Trophoblast cell (in vitro differentiated cells and primary cell): ENCODE measurements around the gene SPATA1.

ENCODE experiments used
- DNase-seq, 2 donors: peaks; one replicate each; pipeline ENCODE4 v3.0.0-alpha.2; 2016
- H2AFZ ChIP-seq: 2 replicates; pipeline ENCODE4 v1.6.1; 2013; ENCODE audit warnings: low read length, moderate library complexity, mild to moderate bottlenecking; ENCODE audit not compliant: insufficient read depth, poor library complexity
- H2AK5ac ChIP-seq: 2 replicates; pipeline ENCODE4 v1.6.1; 2013; ENCODE audit warnings: mild to moderate bottlenecking, low read length
- H2BK120ac ChIP-seq: 2 replicates; pipeline ENCODE4 v1.6.1; 2013; ENCODE audit warnings: low read length, mild to moderate bottlenecking, moderate library complexity; ENCODE audit not compliant: insufficient read depth, poor library complexity
- H2BK12ac ChIP-seq: 2 replicates; pipeline ENCODE4 v1.6.1; 2013; ENCODE audit warnings: mild to moderate bottlenecking, low read length, moderate library complexity
- H2BK5ac ChIP-seq: 2 replicates; pipeline ENCODE4 v1.6.1; 2013; ENCODE audit warnings: low read length, low read depth, moderate library complexity, mild to moderate bottlenecking; ENCODE audit not compliant: poor library complexity
- H3K14ac ChIP-seq: 2 replicates; pipeline ENCODE4 v1.6.1; 2013; ENCODE audit warnings: mild to moderate bottlenecking, low read length
- H3K18ac ChIP-seq: 2 replicates; pipeline ENCODE4 v1.6.1; 2013; ENCODE audit warnings: mild to moderate bottlenecking, low read length
- H3K23ac ChIP-seq: 2 replicates; pipeline ENCODE4 v1.6.1; 2013; ENCODE audit warnings: low read length
- H3K27ac ChIP-seq: 2 replicates; pipeline ENCODE4 v1.5.1; 2013; ENCODE audit warnings: low read depth, mild to moderate bottlenecking, inconsistent platforms, low read length, moderate library complexity
- H3K27me3 ChIP-seq: 2 replicates; pipeline ENCODE4 v1.6.1; 2013; ENCODE audit warnings: inconsistent platforms, mild to moderate bottlenecking, low read length, moderate library complexity; ENCODE audit not compliant: insufficient read depth
- H3K36me3 ChIP-seq, 2 experiments: 1 replicate in 1 of 2; 2 replicates in 1 of 2; pipeline ENCODE4 v1.6.1; 2013; ENCODE audit warnings: low read length in 2 of 2, mild to moderate bottlenecking in 2 of 2, moderate library complexity in 1 of 2; ENCODE audit not compliant: insufficient read depth in 2 of 2, control insufficient read depth in 1 of 2
- H3K4ac ChIP-seq: 2 replicates; pipeline ENCODE4 v1.6.1; 2013; ENCODE audit warnings: low read depth, mild to moderate bottlenecking, low read length, moderate library complexity
- H3K4me1 ChIP-seq, 2 experiments: 1 replicate in 1 of 2; 2 replicates in 1 of 2; pipeline ENCODE4 v1.6.1; 2013; ENCODE audit warnings: low read length in 2 of 2, mild to moderate bottlenecking in 2 of 2, moderate library complexity in 1 of 2; ENCODE audit not compliant: insufficient read depth in 2 of 2, control insufficient read depth in 1 of 2
- H3K4me2 ChIP-seq: 2 replicates; pipeline ENCODE4 v1.6.1; 2013; ENCODE audit warnings: inconsistent platforms, mild to moderate bottlenecking, low read length, moderate library complexity
- H3K4me3 ChIP-seq: 2 replicates; pipeline ENCODE4 v1.5.1; 2013; ENCODE audit warnings: mild to moderate bottlenecking, low read depth, low read length, inconsistent platforms
- H3K79me1 ChIP-seq: one replicate; pipeline ENCODE4 v1.6.1; 2013; ENCODE audit warnings: low read length
- H3K79me2 ChIP-seq: 2 replicates; pipeline ENCODE4 v1.6.1; 2013; ENCODE audit warnings: low read length, mild to moderate bottlenecking; ENCODE audit not compliant: control insufficient read depth, insufficient read depth, poor library complexity
- H3K9ac ChIP-seq: 2 replicates; pipeline ENCODE4 v1.6.1; 2013; ENCODE audit warnings: mild to moderate bottlenecking, low read length
- H3K9me3 ChIP-seq: 2 replicates; pipeline ENCODE4 v1.6.1; 2013; ENCODE audit warnings: low read depth, mild to moderate bottlenecking, control low read depth, inconsistent platforms, low read length; ENCODE audit not compliant: insufficient read depth
- H4K12ac ChIP-seq: 2 replicates; pipeline ENCODE4 v1.6.1; 2013; ENCODE audit warnings: low read depth, mild to moderate bottlenecking, low read length, moderate library complexity
- H4K8ac ChIP-seq: 2 replicates; pipeline ENCODE4 v1.6.1; 2013; ENCODE audit warnings: low read depth, mild to moderate bottlenecking, low read length, moderate library complexity
- H4K91ac ChIP-seq: one replicate; pipeline ENCODE4 v1.6.1; 2013; ENCODE audit warnings: low read depth, mild to moderate bottlenecking, low read length, moderate library complexity
- WGBS: extraction: QIAGEN DNeasy Blood & Tissue Kit; methylation state at CpG from one replicate; pipeline ENCODE4 v1.1.7; 2013; ENCODE audit warnings: missing lambda C conversion rate; ENCODE audit not compliant: insufficient read length, insufficient coverage; ENCODE audit errors: extremely low coverage; 5-methylcytosine and 5-hydroxymethylcytosine counted together

The SPATA1 gene

GRCh38 chr1:84496498-84496897, 9.7 kb upstream of the SPATA1 start:
- no peaks in the 10 kb centered on the region for H3K4me1 ChIP-seq
- H3K23ac ChIP-seq, result no peak overlapping the region
- no peak overlapping the region for H3K9ac ChIP-seq
- no peak overlapping the region for H3K4me3 ChIP-seq
- no peak overlapping the region for H3K4ac ChIP-seq
- no peak overlapping the region for H2BK5ac ChIP-seq
- H4K8ac ChIP-seq, result no peak overlapping the region
- no peak overlapping the region for H2BK12ac ChIP-seq
- DNase-seq, result no peak
- H3K79me2 ChIP-seq, result no peaks in the 10 kb centered on the region
- no peak overlapping the region for H4K12ac ChIP-seq
- H3K4me2 ChIP-seq, result no peak overlapping the region
- H2AFZ ChIP-seq, result no peak overlapping the region
- H2AK5ac ChIP-seq, result no peak overlapping the region
- no peak overlapping the region for H3K14ac ChIP-seq
- no peaks in the 10 kb centered on the region for H3K79me1 ChIP-seq
- no peaks in the 10 kb centered on the region for H3K27me3 ChIP-seq
- WGBS, result no CpG with 5 or more reads among the region's 3 CpGs
- H3K18ac ChIP-seq, result no peak overlapping the region
- no peak overlapping the region for H3K27ac ChIP-seq
- H3K36me3 ChIP-seq, result peaks cover 10 to 16% of the 10 kb centered on the region in 2 experiments
- no peak overlapping the region for H4K91ac ChIP-seq
- H2BK120ac ChIP-seq, result no peak overlapping the region
- no peaks in the 10 kb centered on the region for H3K9me3 ChIP-seq

- DNase-seq, result no peak
- H3K79me2 ChIP-seq, result no peaks in the 10 kb centered on the region
- H4K12ac ChIP-seq, result no peak overlapping the region
- H2AK5ac ChIP-seq, result no peak overlapping the region
- no peaks in the 10 kb centered on the region for H3K4me1 ChIP-seq
- H3K27me3 ChIP-seq, result no peaks in the 10 kb centered on the region
- no peak overlapping the region for H4K91ac ChIP-seq
- H3K14ac ChIP-seq, result no peak overlapping the region
- H3K36me3 ChIP-seq, result peaks cover 10 to 19% of the 10 kb centered on the region in 2 experiments
- no peak overlapping the region for H3K27ac ChIP-seq
- no peak overlapping the region for H2BK12ac ChIP-seq
- no peak overlapping the region for H3K4me2 ChIP-seq
- no peak overlapping the region for H3K23ac ChIP-seq
- no peak overlapping the region for H4K8ac ChIP-seq
- no CpG with 5 or more reads among the region's 2 CpGs for WGBS
- no peak overlapping the region for H3K9ac ChIP-seq
- H3K9me3 ChIP-seq, result no peaks in the 10 kb centered on the region
- H3K4me3 ChIP-seq, result no peak overlapping the region
- no peak overlapping the region for H2BK120ac ChIP-seq
- H3K18ac ChIP-seq, result no peak overlapping the region
- H3K4ac ChIP-seq, result no peak overlapping the region
- no peak overlapping the region for H2BK5ac ChIP-seq
- no peaks in the 10 kb centered on the region for H3K79me1 ChIP-seq
- no peak overlapping the region for H2AFZ ChIP-seq
These were observed 8.4 kb upstream of the SPATA1 start for GRCh38 chr1:84497631-84498275.

GRCh38 chr1:84502927-84503326, 3.3 kb upstream of the SPATA1 start:
- Histone ChIP-seq H3K27ac (no peak overlapping the region), H3K4me2 (no peak overlapping the region), H2AFZ (no peak overlapping the region), H3K4ac (peak overlapping the region; percentile 83), H3K79me2 (peaks cover 9% of the 10 kb centered on the region), H3K27me3 (no peaks in the 10 kb centered on the region), H3K18ac (no peak overlapping the region), H3K23ac (no peak overlapping the region), H2BK5ac (no peak overlapping the region), H3K9ac (no peak overlapping the region), H2AK5ac (no peak overlapping the region), H3K79me1 (peaks cover 14% of the 10 kb centered on the region), H4K8ac (no peak overlapping the region), H3K9me3 (no peaks in the 10 kb centered on the region), H4K91ac (no peak overlapping the region), H3K4me3 (no peak overlapping the region), H2BK120ac (no peak overlapping the region), H3K4me1 (peaks cover 4 to 7% of the 10 kb centered on the region in 2 experiments), H3K14ac (no peak overlapping the region), H3K36me3 (peaks cover 3 to 8% of the 10 kb centered on the region in 2 experiments), H2BK12ac (no peak overlapping the region), H4K12ac (no peak overlapping the region)
- no CpG with 5 or more reads among the region's 5 CpGs for WGBS
- no peak for DNase-seq

- Histone ChIP-seq H3K4me2 (peak overlapping the region; percentile 83), H3K9me3 (no peaks in the 10 kb centered on the region), H3K4me1 (peaks cover 4 to 7% of the 10 kb centered on the region in 2 experiments), H4K12ac (no peak overlapping the region), H3K36me3 (peaks cover under 1 to 5% of the 10 kb centered on the region in 2 experiments), H2BK5ac (peak overlapping the region; percentile 39), H4K8ac (peak overlapping the region; percentile 29), H3K27ac (peak overlapping the region; percentile 36), H2AFZ (no peak overlapping the region), H2AK5ac (no peak overlapping the region), H3K18ac (no peak overlapping the region), H3K9ac (peak overlapping the region; percentile 99), H3K23ac (no peak overlapping the region), H3K14ac (peak overlapping the region; percentile 60), H3K79me2 (peaks cover 9% of the 10 kb centered on the region), H3K4ac (peak overlapping the region; percentile 86), H3K79me1 (peaks cover 14% of the 10 kb centered on the region), H3K4me3 (peak overlapping the region; percentile 97), H4K91ac (no peak overlapping the region), H2BK120ac (peak overlapping the region; percentile 35), H3K27me3 (no peaks in the 10 kb centered on the region), H2BK12ac (no peak overlapping the region)
- peak; percentile 8 to 72 for DNase-seq
- no CpG with 5 or more reads among the region's 17 CpGs for WGBS
These were observed 1.4 kb upstream of the SPATA1 start for GRCh38 chr1:84504580-84505492.
